Panc1 (cell line): Measurements from ENCODE around the gene KIAA1755. TPM values are rescaled to one million over a fixed set of nuclear protein-coding genes. Genes with fewer than 3 reads are reported as not detected.

Experiments used
- ATAC-seq: fragments of 200-7000 bp; cut with Tn5 transposase; 2 replicates; pipeline ENCODE4 v1.9.1; 2020; ENCODE audit warnings: mild to moderate bottlenecking, moderate library complexity
- BruUV-seq: library from RNA; stranded (reverse); fragments of 400-500 nt; replicated peaks from 2 replicates; lab custom pipeline; 2021; lab: Mats Ljungman, UMichigan
- CTCF ChIA-PET: fragments of 300-600 bp; sonication (Branson Sonifier 250); formaldehyde crosslinking; loops from one replicate; lab custom pipeline; 2022; ENCODE audit warnings: antibody characterized with exemption; lab: Charles Lee
- POLR2A ChIA-PET: fragments of 300-600 bp; sonication (Branson Sonifier 250); formaldehyde crosslinking; loops from one replicate; lab custom pipeline; 2022; ENCODE audit warnings: antibody characterized with exemption; lab: Charles Lee
- DNase-seq: peaks from one replicate; pipeline ENCODE4 v3.0.0-alpha.2; 2010; ENCODE audit warnings: low read depth, low spot score
- H3K27ac ChIP-seq: 2 replicates; pipeline ENCODE4 v1.5.1; 2011; ENCODE audit warnings: mild to moderate bottlenecking, low read length, inconsistent platforms
- H3K27me3 ChIP-seq: fragments of 200-500 bp; sonication (Bioruptor generic); 2 replicates; pipeline ENCODE4 v1.6.0; 2014; ENCODE audit warnings: low read length, inconsistent platforms; ENCODE audit not compliant: control insufficient read depth, insufficient read depth
- H3K36me3 ChIP-seq: fragments of 200-500 bp; sonication (Bioruptor generic); 2 replicates; pipeline ENCODE4 v1.5.1; 2014; ENCODE audit warnings: inconsistent platforms, mild to moderate bottlenecking, low read length, moderate library complexity; ENCODE audit not compliant: control insufficient read depth, insufficient read depth
- H3K4me1 ChIP-seq: 2 replicates; pipeline ENCODE4 v1.5.1; 2011; ENCODE audit warnings: inconsistent platforms, mild to moderate bottlenecking, low read length, moderate library complexity; ENCODE audit not compliant: control insufficient read depth, insufficient read depth
- H3K4me3 ChIP-seq, 2 experiments: 2 replicates each; pipeline ENCODE4 v1.5.1; 2011 to 2012; ENCODE audit warnings: low read depth in 2 of 2, low read length in 2 of 2, mild to moderate bottlenecking in 2 of 2, inconsistent platforms in 1 of 2, moderate library complexity in 1 of 2
- H3K9me3 ChIP-seq: fragments of 200-500 bp; sonication (Bioruptor generic); 2 replicates; pipeline ENCODE4 v1.5.1; 2014; ENCODE audit warnings: low read depth, mild to moderate bottlenecking, inconsistent platforms, low read length, moderate library complexity; ENCODE audit not compliant: control insufficient read depth, insufficient read depth
- CTCF ChIP-seq: fragments of 450-650 bp; IDR thresholded peaks from 2 replicates; pipeline ENCODE4 v1.5.1; 2017; ENCODE audit warnings: mild to moderate bottlenecking
- POLR2AphosphoS5 ChIP-seq: IDR thresholded peaks from 2 replicates; pipeline ENCODE4 v1.6.1; 2012; ENCODE audit warnings: mild to moderate bottlenecking, low read depth, low read length, moderate library complexity
- SIN3A ChIP-seq: IDR thresholded peaks from 2 replicates; pipeline ENCODE4 v1.6.1; 2012; ENCODE audit warnings: low read depth, mild to moderate bottlenecking, low read length, moderate library complexity, borderline replicate concordance; ENCODE audit not compliant: insufficient read depth
- TCF7L2 ChIP-seq: IDR thresholded peaks from 2 replicates; pipeline ENCODE4 v1.6.1; 2011; ENCODE audit warnings: mild to moderate bottlenecking, low read depth, low read length, inconsistent platforms
- in situ Hi-C: cut with HindIII; loops from 2 replicates; pipeline ENCODE4 v1.10.0; 2016; ENCODE audit warnings: low sequenced_read_pairs, low pct_unique_long_range_greater_than_20kb
- intact Hi-C: fragments of 100-400 bp; cut with micrococcal nuclease; formaldehyde crosslinking; loops from one replicate; pipeline ENCODE4 v1.10.0; 2022; ENCODE audit not compliant: unreplicated experiment
- total RNA-seq: library from RNA; stranded (reverse); gene quantifications from one replicate; pipeline ENCODE4 v1.2.1, GENCODE V29; 2021; ENCODE audit not compliant: unreplicated experiment
- TF ChIP-seq, protein P1 (sequence below), 2 experiments: IDR thresholded peaks; 2 replicates each; pipeline ENCODE4 v1.6.1; 2011 to 2012; ENCODE audit warnings: low read depth in 2 of 2, control low read depth in 1 of 2, low read length in 1 of 2, mild to moderate bottlenecking in 1 of 2, moderate library complexity in 1 of 2; ENCODE audit not compliant: insufficient read depth in 1 of 2

The KIAA1755 gene
- total RNA-seq, 1 experiment from 2014 or later: 0.08 TPM

- H3K4me3 ChIP-seq: no peak overlapping the region
- BruUV-seq: no TSS peak
- ChIA-PET POLR2A (interaction anchor here (0.7 kb wide), 1 partner anchor 8 kb away, joined by 5 read pairs; no protein-coding TSS in a partner anchor), CTCF (interaction anchor here (0.8 kb wide), 1 partner anchor 45 kb away, joined by 3 read pairs; no protein-coding TSS in a partner anchor)
- no peaks in the 10 kb centered on the region for H3K4me1 ChIP-seq
- DNase-seq (no peak), ATAC-seq (no peak)
- in situ Hi-C loops: no loop called here
- no peaks in the 10 kb centered on the region for H3K9me3 ChIP-seq
- H3K27me3 ChIP-seq: no peaks in the 10 kb centered on the region
- H3K27ac ChIP-seq: no peak overlapping the region
- TF ChIP-seq POLR2AphosphoS5: no peak
- TF ChIP-seq TCF7L2: no peak
- TF ChIP-seq, protein P1, sequence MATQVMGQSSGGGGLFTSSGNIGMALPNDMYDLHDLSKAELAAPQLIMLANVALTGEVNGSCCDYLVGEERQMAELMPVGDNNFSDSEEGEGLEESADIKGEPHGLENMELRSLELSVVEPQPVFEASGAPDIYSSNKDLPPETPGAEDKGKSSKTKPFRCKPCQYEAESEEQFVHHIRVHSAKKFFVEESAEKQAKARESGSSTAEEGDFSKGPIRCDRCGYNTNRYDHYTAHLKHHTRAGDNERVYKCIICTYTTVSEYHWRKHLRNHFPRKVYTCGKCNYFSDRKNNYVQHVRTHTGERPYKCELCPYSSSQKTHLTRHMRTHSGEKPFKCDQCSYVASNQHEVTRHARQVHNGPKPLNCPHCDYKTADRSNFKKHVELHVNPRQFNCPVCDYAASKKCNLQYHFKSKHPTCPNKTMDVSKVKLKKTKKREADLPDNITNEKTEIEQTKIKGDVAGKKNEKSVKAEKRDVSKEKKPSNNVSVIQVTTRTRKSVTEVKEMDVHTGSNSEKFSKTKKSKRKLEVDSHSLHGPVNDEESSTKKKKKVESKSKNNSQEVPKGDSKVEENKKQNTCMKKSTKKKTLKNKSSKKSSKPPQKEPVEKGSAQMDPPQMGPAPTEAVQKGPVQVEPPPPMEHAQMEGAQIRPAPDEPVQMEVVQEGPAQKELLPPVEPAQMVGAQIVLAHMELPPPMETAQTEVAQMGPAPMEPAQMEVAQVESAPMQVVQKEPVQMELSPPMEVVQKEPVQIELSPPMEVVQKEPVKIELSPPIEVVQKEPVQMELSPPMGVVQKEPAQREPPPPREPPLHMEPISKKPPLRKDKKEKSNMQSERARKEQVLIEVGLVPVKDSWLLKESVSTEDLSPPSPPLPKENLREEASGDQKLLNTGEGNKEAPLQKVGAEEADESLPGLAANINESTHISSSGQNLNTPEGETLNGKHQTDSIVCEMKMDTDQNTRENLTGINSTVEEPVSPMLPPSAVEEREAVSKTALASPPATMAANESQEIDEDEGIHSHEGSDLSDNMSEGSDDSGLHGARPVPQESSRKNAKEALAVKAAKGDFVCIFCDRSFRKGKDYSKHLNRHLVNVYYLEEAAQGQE (IDR thresholded peaks at IDR 0.05; ENCODE audit: insufficient read depth in 1 of 2, low read depth in 2 of 2, low read length in 1 of 2): no peak
- TF ChIP-seq SIN3A: no peak
- TF ChIP-seq CTCF: no peak
- intact Hi-C loops: no loop called here
- no peaks in the 10 kb centered on the region for H3K36me3 ChIP-seq
Measured at GRCh38 chr20:38277285-38277684, 16.8 kb upstream of the KIAA1755 start.

DNA sequence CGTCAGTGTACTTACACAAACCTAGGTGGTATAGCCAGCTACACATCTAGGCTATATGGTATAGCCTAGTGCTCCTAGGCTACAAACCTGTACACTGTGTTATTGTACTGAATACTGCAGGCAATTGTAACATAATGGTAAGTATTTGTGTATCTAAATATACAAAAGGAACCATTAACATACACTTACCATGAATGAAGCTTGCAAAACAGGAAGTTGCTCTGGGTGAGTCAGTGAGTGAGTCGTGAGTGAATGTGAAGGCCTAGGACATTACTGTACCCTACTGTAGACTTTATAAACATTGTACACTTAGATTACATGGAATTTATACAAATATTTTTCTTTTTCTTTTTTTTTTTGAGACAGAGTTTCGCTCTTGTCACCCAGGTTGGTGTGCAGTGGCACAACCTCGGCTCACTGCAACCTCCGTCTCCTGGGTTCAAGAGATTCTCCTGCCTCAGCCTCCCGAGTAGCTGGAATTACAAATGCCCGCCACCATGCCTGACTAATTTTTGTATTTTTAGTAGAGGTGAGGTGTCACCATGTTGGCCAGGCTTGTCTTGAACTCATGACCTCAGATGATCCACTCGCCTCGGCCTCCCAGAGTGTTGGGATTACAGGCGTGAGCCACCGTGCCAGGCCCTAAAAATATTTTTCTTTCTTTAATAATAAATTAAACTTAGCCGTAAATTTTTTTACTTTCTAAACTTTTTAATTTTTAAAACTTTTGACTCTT lies 15.4 kb upstream of the KIAA1755 start:
- CTCF ChIA-PET: interaction anchor here (0.6 kb wide), 1 partner anchor 101 kb away, joined by 3 read pairs; no protein-coding TSS in a partner anchor
- TF ChIP-seq POLR2AphosphoS5 (no peak), SIN3A (no peak), CTCF (no peak), TCF7L2 (no peak)
- TF ChIP-seq, protein P1 (IDR thresholded peaks at IDR 0.05; ENCODE audit: insufficient read depth in 1 of 2, low read depth in 2 of 2, low read length in 1 of 2): no peak
- no peaks in the 10 kb centered on the region for H3K9me3 ChIP-seq
- in situ Hi-C loops (no loop called here), intact Hi-C loops (no loop called here)
- BruUV-seq: no TSS peak
- DNase-seq: peak; percentile 18
- H3K4me3 ChIP-seq: no peak overlapping the region
- H3K27me3 ChIP-seq: no peaks in the 10 kb centered on the region
- ATAC-seq: peak; percentile 74; the same call in 1 of the 2 replicates
- POLR2A ChIA-PET: no interaction called here
- H3K4me1 ChIP-seq: peaks cover 5% of the 10 kb centered on the region
- H3K27ac ChIP-seq: no peak overlapping the region
- no peaks in the 10 kb centered on the region for H3K36me3 ChIP-seq
